Left colon (tissue), 2 donors: Measurements from ENCODE around the gene RYR3. TPM values are rescaled to one million over a fixed set of nuclear protein-coding genes. Genes with fewer than 3 reads are reported as not detected.
A peak's percentile ranks its signal among the peaks of the same experiment; 100 is the strongest.
"Not testable (repeated sequence)": the region's sequence is repeated elsewhere in the genome, so short reads cannot be mapped to it uniquely, and the experiment has no call there.

Source experiments
- ATAC-seq: fragments of 200-7000 bp; cut with Tn5 transposase; one replicate; pipeline ENCODE4 v1.9.1; 2020; ENCODE audit warnings: mild to moderate bottlenecking, moderate library complexity
- DNase-seq, 2 donors: peaks; one replicate each; pipeline ENCODE4 v3.0.0-alpha.2; 2020
- intact Hi-C, 2 donors: fragments of 100-400 bp; cut with DNase I in 1 of 2; cut with micrococcal nuclease in 1 of 2; formaldehyde crosslinking; loops; one replicate each; pipeline versions ENCODE4 v1.11.2 to v1.14.0; 2022; cut with DNase I, micrococcal nuclease
- total RNA-seq, 2 donors: library from RNA; stranded (reverse); fragmentation: NEBNext Ultra II Directional; extraction: Animal tissue kit (Norgen Biotek cat#: 25700); gene quantifications; one replicate each; pipeline ENCODE4 v1.2.1, GENCODE V29; 2021
- donor health status: DM: no; HTN: no; CAD: no.
- donor health status: DM: yes; HTN: yes; CAD: no.

RYR3 gene
- total RNA-seq, 2 donors from 2014 or later: 0.27 to 2.2 TPM

GRCh38 chr15:33810806-33811205 lies 500.0 kb downstream of the RYR3 start:
- intact Hi-C loops: no loop called here
- ATAC-seq: no peak
- no peak for DNase-seq

- ATAC-seq: no peak
- intact Hi-C loops: no loop called here
- DNase-seq: no peak
Observed at GRCh38 chr15:33813891-33814290, 503.1 kb downstream of the RYR3 start.

- ATAC-seq, DNase-seq, intact Hi-C loops: not testable (repeated sequence)
Observed at GRCh38 chr15:33819499-33819898, 508.7 kb downstream of the RYR3 start.

- DNase-seq (no peak), ATAC-seq (no peak)
- intact Hi-C loops: no loop called here
Observed at GRCh38 chr15:33822479-33822878, 511.7 kb downstream of the RYR3 start.

- ATAC-seq (no peak), DNase-seq (no peak)
- intact Hi-C loops: no loop called here
Observed at GRCh38 chr15:33823119-33823518, 512.4 kb downstream of the RYR3 start.

- intact Hi-C loops: no loop called here
- ATAC-seq: no peak
- no peak for DNase-seq
Observed at GRCh38 chr15:33825453-33825852, 514.7 kb downstream of the RYR3 start.

GRCh38 chr15:33826201-33826600 lies 515.4 kb downstream of the RYR3 start:
- no peak for DNase-seq
- no peak for ATAC-seq
- intact Hi-C loops: no loop called here

- intact Hi-C loops: no loop called here
- ATAC-seq (no peak), DNase-seq (no peak)
Observed at GRCh38 chr15:33830351-33830750, 519.6 kb downstream of the RYR3 start.

GRCh38 chr15:33831646-33832045 lies 520.9 kb downstream of the RYR3 start:
- ATAC-seq (no peak), DNase-seq (no peak)
- intact Hi-C loops: no loop called here

- DNase-seq (no peak), ATAC-seq (peak; percentile 52)
- intact Hi-C loops: no loop called here
Observed at GRCh38 chr15:33834892-33835743, 524.4 kb downstream of the RYR3 start.

GRCh38 chr15:33837294-33837693 lies 526.5 kb downstream of the RYR3 start:
- DNase-seq: no peak
- ATAC-seq: no peak
- intact Hi-C loops: no loop called here

GRCh38 chr15:33839540-33839939 lies 528.8 kb downstream of the RYR3 start:
- DNase-seq (no peak), ATAC-seq (no peak)
- intact Hi-C loops: no loop called here

GRCh38 chr15:33840615-33841014 lies 529.8 kb downstream of the RYR3 start:
- intact Hi-C loops: no loop called here
- ATAC-seq: no peak
- DNase-seq: no peak

- intact Hi-C loops: no loop called here
- DNase-seq: no peak
- ATAC-seq: no peak
Observed at GRCh38 chr15:33844186-33844585, 533.4 kb downstream of the RYR3 start.

GRCh38 chr15:33844597-33844996 lies 533.8 kb downstream of the RYR3 start:
- ATAC-seq (no peak), DNase-seq (no peak)
- intact Hi-C loops: no loop called here

GRCh38 chr15:33846142-33846541 lies 535.4 kb downstream of the RYR3 start:
- no peak for ATAC-seq
- intact Hi-C loops: no loop called here
- no peak for DNase-seq

GRCh38 chr15:33846862-33847261 lies 536.1 kb downstream of the RYR3 start:
- intact Hi-C loops: no loop called here
- ATAC-seq (no peak), DNase-seq (no peak)

GRCh38 chr15:33848011-33848410 lies 537.2 kb downstream of the RYR3 start:
- no peak for DNase-seq
- intact Hi-C loops: no loop called here
- ATAC-seq: no peak

GRCh38 chr15:33851079-33851478 lies 540.3 kb downstream of the RYR3 start:
- ATAC-seq: no peak
- intact Hi-C loops: no loop called here
- no peak for DNase-seq

GRCh38 chr15:33852094-33852493 lies 541.3 kb downstream of the RYR3 start:
- DNase-seq: no peak
- ATAC-seq: no peak
- intact Hi-C loops: no loop called here

GRCh38 chr15:33852570-33852969 lies 541.8 kb downstream of the RYR3 start:
- DNase-seq (no peak), ATAC-seq (no peak)
- intact Hi-C loops: no loop called here
